WERI-Rb-1 (cell line): ENCODE data around the gene CEP70.

ENCODE experiments used
- DNase-seq: peaks from one replicate; pipeline ENCODE4 v3.0.0-alpha.2; 2020
- H3K27ac ChIP-seq: fragments of 250-450 bp; sonication (Bioruptor Pico); 2 replicates; pipeline ENCODE4 v1.5.1; 2020; ENCODE audit warnings: mild to moderate bottlenecking, moderate library complexity
- H3K27me3 ChIP-seq: fragments of 250-450 bp; sonication (Bioruptor Pico); 2 replicates; pipeline ENCODE4 v1.5.1; 2021; ENCODE audit warnings: mild to moderate bottlenecking, low read depth, moderate library complexity; ENCODE audit not compliant: insufficient read depth, severe bottlenecking
- H3K36me3 ChIP-seq: fragments of 250-450 bp; sonication (Bioruptor Pico); 2 replicates; pipeline ENCODE4 v1.5.1; 2020; ENCODE audit warnings: mild to moderate bottlenecking, moderate library complexity
- H3K4me3 ChIP-seq: 2 replicates; pipeline ENCODE4 v1.5.1; 2011; ENCODE audit warnings: low read depth, mild to moderate bottlenecking, control low read depth, low read length
- H3K9me3 ChIP-seq: fragments of 250-450 bp; sonication (Bioruptor Pico); 2 replicates; pipeline ENCODE4 v1.5.1; 2021; ENCODE audit warnings: mild to moderate bottlenecking, moderate library complexity; ENCODE audit not compliant: severe bottlenecking
- CTCF ChIP-seq: IDR thresholded peaks from 2 replicates; pipeline ENCODE4 v1.5.1; 2011; ENCODE audit warnings: low read depth, mild to moderate bottlenecking, control low read depth, inconsistent platforms, low read length

The CEP70 gene

GRCh38 chr3:138594935-138595610, 1.0 kb upstream of the CEP70 start:
- no peaks in the 10 kb centered on the region for H3K27me3 ChIP-seq
- H3K27ac ChIP-seq: no peak overlapping the region

GRCh38 chr3:138593488-138594149, 441 bp downstream of the CEP70 start:
- no peak for DNase-seq
- Histone ChIP-seq H3K27me3 (no peaks in the 10 kb centered on the region), H3K9me3 (no peaks in the 10 kb centered on the region), H3K4me3 (peak overlapping the region; percentile 96), H3K27ac (peak overlapping the region; percentile 87), H3K36me3 (no peaks in the 10 kb centered on the region)
- no peak for TF ChIP-seq CTCF

More at GRCh38 chr3:138594935-138595610, 1.0 kb upstream of the CEP70 start:
- Histone ChIP-seq H3K36me3 (no peaks in the 10 kb centered on the region), H3K9me3 (no peaks in the 10 kb centered on the region), H3K4me3 (peak overlapping the region; percentile 96)
- TF ChIP-seq CTCF: no peak
- no peak for DNase-seq

- Histone ChIP-seq H3K36me3 (no peaks in the 10 kb centered on the region), H3K9me3 (no peaks in the 10 kb centered on the region), H3K27ac (no peak overlapping the region), H3K4me3 (no peak overlapping the region), H3K27me3 (no peaks in the 10 kb centered on the region)
- DNase-seq: no peak
- TF ChIP-seq CTCF: no peak
Observed at GRCh38 chr3:138591392-138591791, 2.7 kb downstream of the CEP70 start.

GRCh38 chr3:138588445-138588844, 5.6 kb downstream of the CEP70 start:
- no peak overlapping the region for H3K4me3 ChIP-seq
- H3K9me3 ChIP-seq: no peaks in the 10 kb centered on the region
- H3K27ac ChIP-seq: no peak overlapping the region
- no peak for DNase-seq
- no peaks in the 10 kb centered on the region for H3K27me3 ChIP-seq
- TF ChIP-seq CTCF: no peak
- no peaks in the 10 kb centered on the region for H3K36me3 ChIP-seq

GRCh38 chr3:138587374-138587773, 6.7 kb downstream of the CEP70 start:
- no peaks in the 10 kb centered on the region for H3K27me3 ChIP-seq
- H3K27ac ChIP-seq: no peak overlapping the region
- no peaks in the 10 kb centered on the region for H3K36me3 ChIP-seq
- no peaks in the 10 kb centered on the region for H3K9me3 ChIP-seq
- TF ChIP-seq CTCF: no peak
- no peak overlapping the region for H3K4me3 ChIP-seq
- no peak for DNase-seq
